GM08714 (cell line): ENCODE measurements around the gene PTH1R.

Experiments used
- H3K4me3 ChIP-seq: fragments of 200-500 bp; sonication (Bioruptor generic); 2 replicates; pipeline ENCODE4 v1.5.1; 2014; ENCODE audit warnings: mild to moderate bottlenecking, low read length, inconsistent platforms
- ZNF274 ChIP-seq: IDR thresholded peaks from 2 replicates; pipeline ENCODE4 v1.6.1; 2012; ENCODE audit warnings: mild to moderate bottlenecking, low read depth, low read length

Gene PTH1R

GRCh38 chr3:46901591-46902187 is 24.2 kb downstream of the PTH1R start:
- H3K4me3 ChIP-seq, result no peak overlapping the region
- no peak for TF ChIP-seq ZNF274

GRCh38 chr3:46902188-46902631 is 24.7 kb downstream of the PTH1R start:
- H3K4me3 ChIP-seq, result no peak overlapping the region
- no peak for TF ChIP-seq ZNF274

GRCh38 chr3:46903341-46904302 is 26.1 kb downstream of the PTH1R start:
- no peak for TF ChIP-seq ZNF274

GRCh38 chr3:46904303-46905212 is 27.0 kb downstream of the PTH1R start:
- no peak overlapping the region for H3K4me3 ChIP-seq
- TF ChIP-seq ZNF274, result no peak

More at GRCh38 chr3:46903341-46904302, 26.1 kb downstream of the PTH1R start:
- no peak overlapping the region for H3K4me3 ChIP-seq

- no peak for TF ChIP-seq ZNF274
These were observed 27.7 kb downstream of the PTH1R start for GRCh38 chr3:46905213-46905560.

GRCh38 chr3:46905661-46906451 is 28.3 kb downstream of the PTH1R start:
- H3K4me3 ChIP-seq, result no peak overlapping the region
- no peak for TF ChIP-seq ZNF274

More at GRCh38 chr3:46905213-46905560, 27.7 kb downstream of the PTH1R start:
- H3K4me3 ChIP-seq, result no peak overlapping the region

GRCh38 chr3:46906471-46907058 is 29.0 kb downstream of the PTH1R start:
- no peak for TF ChIP-seq ZNF274
- H3K4me3 ChIP-seq, result no peak overlapping the region

- TF ChIP-seq ZNF274, result no peak
- no peak overlapping the region for H3K4me3 ChIP-seq
These were observed 29.8 kb downstream of the PTH1R start for GRCh38 chr3:46907271-46907670.

- H3K4me3 ChIP-seq, result no peak overlapping the region
- TF ChIP-seq ZNF274, result no peak
These were observed 30.4 kb downstream of the PTH1R start for GRCh38 chr3:46907960-46908293.

GRCh38 chr3:46908294-46908985 is 30.9 kb downstream of the PTH1R start:
- no peak overlapping the region for H3K4me3 ChIP-seq
- no peak for TF ChIP-seq ZNF274

- no peak for TF ChIP-seq ZNF274
- no peak overlapping the region for H3K4me3 ChIP-seq
These were observed 31.5 kb downstream of the PTH1R start for GRCh38 chr3:46908986-46909534.

- no peak for TF ChIP-seq ZNF274
- no peak overlapping the region for H3K4me3 ChIP-seq
These were observed 32.1 kb downstream of the PTH1R start for GRCh38 chr3:46909535-46910161.
